ENCODE data around the gene C17orf107. TPM values are rescaled to one million over a fixed set of nuclear protein-coding genes. Genes with fewer than 3 reads are reported as not detected.

C17orf107 gene
- total and polyA plus RNA-seq, 12 donors, result 0.42 to 4.2 (median 1.1) TPM

DNA sequence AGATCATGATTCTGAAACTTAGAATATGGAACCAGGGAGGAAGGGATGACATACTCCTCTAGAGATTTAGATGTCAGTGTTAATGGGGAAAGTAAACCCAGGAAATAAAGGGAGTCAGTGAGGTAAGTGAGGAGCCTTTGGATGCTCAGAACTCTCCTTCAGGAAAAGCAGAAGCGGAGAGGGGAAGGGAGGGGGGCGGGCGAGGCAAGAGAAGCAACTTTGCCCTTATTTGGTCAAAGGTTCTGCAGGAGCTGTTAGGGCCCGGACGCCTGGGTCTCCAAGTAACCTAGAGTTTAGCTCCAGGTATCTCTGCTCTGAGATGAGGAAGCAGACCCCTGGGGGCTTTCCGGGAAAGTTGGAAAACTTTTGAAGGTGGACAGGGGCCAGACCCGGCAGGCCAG is 47.7 kb downstream of the C17orf107 start:
- Histone ChIP-seq H3K9me3 (replicated peaks in 1 of 3) (no peaks in the 10 kb centered on the region), H3K27ac (peak overlapping the region in 4 of 5 donors; percentile 92 to 99 (median 98)), H3K36me3 (replicated peaks in 1 of 2) (peaks cover 0 to 48% of the 10 kb centered on the region in 2 donors), H3K4me3 (peak overlapping the region in 2 of 4 donors; percentile 85 to 98), H3K27me3 (no peaks in the 10 kb centered on the region), H3K4me1 (replicated peaks in 1 of 2) (peaks cover 30 to 41% of the 10 kb centered on the region in 2 donors)
- peak in 1 of 7 donors; percentile 43 for DNase-seq
- TF ChIP-seq, protein P1, sequence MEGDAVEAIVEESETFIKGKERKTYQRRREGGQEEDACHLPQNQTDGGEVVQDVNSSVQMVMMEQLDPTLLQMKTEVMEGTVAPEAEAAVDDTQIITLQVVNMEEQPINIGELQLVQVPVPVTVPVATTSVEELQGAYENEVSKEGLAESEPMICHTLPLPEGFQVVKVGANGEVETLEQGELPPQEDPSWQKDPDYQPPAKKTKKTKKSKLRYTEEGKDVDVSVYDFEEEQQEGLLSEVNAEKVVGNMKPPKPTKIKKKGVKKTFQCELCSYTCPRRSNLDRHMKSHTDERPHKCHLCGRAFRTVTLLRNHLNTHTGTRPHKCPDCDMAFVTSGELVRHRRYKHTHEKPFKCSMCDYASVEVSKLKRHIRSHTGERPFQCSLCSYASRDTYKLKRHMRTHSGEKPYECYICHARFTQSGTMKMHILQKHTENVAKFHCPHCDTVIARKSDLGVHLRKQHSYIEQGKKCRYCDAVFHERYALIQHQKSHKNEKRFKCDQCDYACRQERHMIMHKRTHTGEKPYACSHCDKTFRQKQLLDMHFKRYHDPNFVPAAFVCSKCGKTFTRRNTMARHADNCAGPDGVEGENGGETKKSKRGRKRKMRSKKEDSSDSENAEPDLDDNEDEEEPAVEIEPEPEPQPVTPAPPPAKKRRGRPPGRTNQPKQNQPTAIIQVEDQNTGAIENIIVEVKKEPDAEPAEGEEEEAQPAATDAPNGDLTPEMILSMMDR (IDR thresholded peaks at IDR 0.05), result no peak
- no peak for TF ChIP-seq POLR2A (IDR thresholded peaks at IDR 0.05)
- intact Hi-C loops (cut with DNase I), result no loop called here
- 0 to 9% (median 1%) methylated on average over 7 of the region's 7 CpGs for WGBS, 4 donors

DNA sequence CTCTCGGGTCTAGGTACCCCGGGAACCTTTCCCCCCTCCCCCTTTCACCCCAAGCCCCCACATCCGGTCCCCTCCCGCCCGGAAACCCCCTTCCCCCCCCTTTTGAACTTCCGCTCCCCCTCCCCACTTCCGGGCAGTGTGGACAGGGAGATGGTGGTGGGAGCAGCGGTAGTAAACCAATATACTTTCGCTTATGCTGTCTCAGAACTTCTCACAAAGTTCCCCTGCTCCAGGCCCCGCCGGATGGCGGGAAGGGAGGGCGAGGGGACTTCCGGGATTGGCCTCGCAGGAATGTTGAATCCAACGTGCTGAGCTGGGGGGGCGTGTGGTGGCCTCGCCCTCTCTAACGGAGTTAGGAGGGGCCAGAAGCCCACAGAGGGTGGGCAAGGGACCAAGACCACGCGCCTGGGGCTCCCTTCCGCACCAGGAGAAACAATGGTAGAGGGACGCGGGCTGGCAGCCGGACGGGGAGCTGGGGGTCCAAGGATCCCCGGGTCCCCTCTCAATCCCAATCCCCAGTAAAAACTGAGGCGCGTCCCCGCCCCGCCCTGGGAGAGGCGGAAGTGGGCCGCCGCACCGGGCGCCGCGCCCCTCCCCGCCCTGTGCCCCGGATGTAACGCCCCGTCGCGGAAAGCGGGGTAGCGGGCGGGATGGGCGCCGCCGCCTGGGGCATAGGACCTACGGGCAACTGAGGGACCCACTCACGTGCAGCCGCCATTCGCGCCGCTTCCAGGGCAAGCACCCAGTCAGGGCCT is 48.3 kb downstream of the C17orf107 start:
- Histone ChIP-seq H3K4me3 (peak overlapping the region; percentile 85 to 98 (median 98)), H3K27me3 (no peaks in the 10 kb centered on the region), H3K27ac (peak overlapping the region; percentile 87 to 99 (median 96)), H3K9me3 (replicated peaks in 1 of 3) (no peaks in the 10 kb centered on the region), H3K36me3 (replicated peaks in 1 of 2) (peaks cover 0 to 42% of the 10 kb centered on the region in 2 donors), H3K4me1 (replicated peaks in 1 of 2) (peaks cover 30 to 39% of the 10 kb centered on the region in 2 donors)
- WGBS, 4 donors, result 0 to 1% (median 0%) methylated on average over 2 to 56 of the region's 56 CpGs
- peak in 6 of 7 donors; percentile 55 to 74 (median 60) for DNase-seq
- intact Hi-C loops (cut with DNase I), result no loop called here
- TF ChIP-seq, protein P1 (IDR thresholded peaks at IDR 0.05), result no peak
- TF ChIP-seq POLR2A (IDR thresholded peaks at IDR 0.05), result no peak

DNA sequence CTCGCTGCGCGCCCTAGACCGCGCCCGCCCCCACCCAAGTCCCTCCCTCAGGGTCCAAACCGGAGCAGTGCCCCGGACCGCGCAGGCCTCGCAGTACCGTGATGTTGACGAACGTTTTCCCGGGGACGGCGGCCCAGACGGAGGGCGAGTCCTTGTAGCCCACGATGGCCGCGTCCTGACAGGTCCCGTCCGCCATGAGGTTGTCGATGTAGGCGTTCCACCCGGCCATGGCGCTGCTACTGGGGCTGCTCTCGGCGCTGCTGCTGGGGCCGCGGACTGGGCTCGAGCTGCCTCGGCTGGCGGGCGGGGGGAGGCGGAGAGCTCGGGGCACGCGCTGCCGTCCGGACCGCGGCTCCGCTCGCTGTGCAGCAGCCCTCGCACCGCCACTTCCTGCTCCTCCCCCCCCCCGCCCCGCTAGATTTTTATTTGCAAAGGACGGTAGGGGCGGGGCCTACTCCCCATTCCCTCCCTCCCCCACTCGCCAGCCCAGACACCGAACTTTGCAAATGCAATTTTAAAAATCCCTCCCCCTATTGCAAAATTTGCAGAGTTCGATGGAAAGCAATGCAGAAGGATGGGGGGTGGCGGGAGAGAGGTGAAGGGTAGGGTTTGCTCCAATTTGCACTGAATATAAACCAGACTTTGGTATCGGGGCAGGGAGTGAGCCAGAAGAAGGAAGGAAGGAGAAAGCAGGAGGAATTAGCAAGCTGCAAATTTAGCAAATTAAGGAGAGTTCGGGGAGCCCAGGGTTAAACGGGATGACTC is 49.0 kb downstream of the C17orf107 start, which contains the start of gene PFN1:
Gene PFN1 (minus strand): TSS at position 365 of the 765 bp plus-strand sequence. CDS start 136 bp downstream, at position 229.
- Histone ChIP-seq H3K9me3 (replicated peaks in 1 of 3) (no peaks in the 10 kb centered on the region), H3K4me3 (peak within 1 kb of the TSS; percentile 85 to 98 (median 98)), H3K4me1 (replicated peaks in 1 of 2) (peaks cover 30 to 39% of the 10 kb centered on the region in 2 donors), H3K27ac (peak within 1 kb of the TSS; percentile 87 to 99 (median 96)), H3K36me3 (replicated peaks in 1 of 2) (peaks cover 0 to 34% of the 10 kb centered on the region in 2 donors), H3K27me3 (no peaks in the 10 kb centered on the region)
- intact Hi-C loops (cut with DNase I), result no loop called here
- TF ChIP-seq, protein P1 (IDR thresholded peaks at IDR 0.05), result no peak
- TF ChIP-seq POLR2A (IDR thresholded peaks at IDR 0.05), result peak; percentile 87 to 90
- DNase-seq, result peak; percentile 92 to 96 (median 94)
- WGBS, 4 donors, result 0 to 1% (median 0%) methylated on average over 10 to 59 of the region's 59 CpGs

DNA sequence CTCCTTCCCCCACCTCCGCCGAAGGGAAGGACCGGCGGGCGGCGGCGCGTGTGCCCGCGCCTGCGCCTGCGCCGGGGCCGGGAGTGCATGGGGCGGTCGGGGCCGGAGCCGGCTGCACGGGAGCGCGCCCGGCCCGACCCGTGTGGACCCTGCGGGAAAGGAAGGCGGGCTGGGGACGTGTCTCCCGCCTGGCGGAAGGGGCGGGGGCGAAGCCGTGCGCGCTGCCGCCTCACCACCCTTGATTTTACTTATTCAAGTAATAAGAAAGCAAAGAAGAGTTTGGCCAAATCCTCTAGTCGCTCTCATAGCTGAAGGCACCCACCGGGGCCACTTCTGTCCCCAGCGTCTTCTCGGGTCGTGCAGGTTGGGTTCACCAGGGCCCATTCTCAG is 49.6 kb downstream of the C17orf107 start:
- no peaks in the 10 kb centered on the region for H3K9me3 ChIP-seq (replicated peaks in 1 of 3)
- intact Hi-C loops (cut with DNase I), result no loop called here
- H3K4me3 ChIP-seq, result peak overlapping the region in 2 of 4 donors; percentile 85 to 98
- H3K27me3 ChIP-seq, result no peaks in the 10 kb centered on the region
- peak; percentile 81 to 85 (median 82) for DNase-seq
- TF ChIP-seq, protein P1 (IDR thresholded peaks at IDR 0.05), result no peak
- peak; percentile 43 to 62 for TF ChIP-seq POLR2A (IDR thresholded peaks at IDR 0.05)
- H3K4me1 ChIP-seq (replicated peaks in 1 of 2), result peaks cover 30 to 39% of the 10 kb centered on the region in 2 donors
- H3K27ac ChIP-seq, result peak overlapping the region; percentile 83 to 99 (median 96)
- WGBS, 4 donors, result 0 to 1% (median 0%) methylated on average over 2 to 40 of the region's 40 CpGs
- H3K36me3 ChIP-seq (replicated peaks in 1 of 2), result peaks cover 0 to 29% of the 10 kb centered on the region in 2 donors
